Prostate gland (tissue), 2 donors: ENCODE data around the gene BPIFB6.

ENCODE experiments used
- CTCF ChIP-seq, 4 experiments: fragments of 200-600 bp in 2 of 4; fragments of 450-650 bp in 2 of 4; sonication (generic) in 2 of 4; IDR thresholded peaks; 1 replicate in 3 of 4; 2 replicates in 1 of 4; pipeline ENCODE4 v1.5.1; 2016 to 2019; ENCODE audit warnings: antibody characterized with exemption in 4 of 4, mild to moderate bottlenecking in 2 of 4, moderate library complexity in 2 of 4
- POLR2A ChIP-seq: fragments of 450-650 bp; IDR thresholded peaks from one replicate; pipeline ENCODE4 v1.6.1; 2016; ENCODE audit warnings: antibody characterized with exemption, mild to moderate bottlenecking
- POLR2AphosphoS5 ChIP-seq: sonication (generic); formaldehyde crosslinking; IDR thresholded peaks from one replicate; pipeline ENCODE4 v1.6.1; 2017; ENCODE audit warnings: antibody characterized with exemption

- TF ChIP-seq CTCF (IDR thresholded peaks at IDR 0.05) (no peak), POLR2A (no peak), POLR2AphosphoS5 (no peak)
Observed at GRCh38 chr20:33024609-33025317, 6.7 kb upstream of the BPIFB6 start.
